PC-3 (cell line): ENCODE results near the gene BOD1L2. TPM values are rescaled to one million over a fixed set of nuclear protein-coding genes. Genes with fewer than 3 reads are reported as not detected.

ENCODE experiments used
- ATAC-seq: fragments of 200-7000 bp; cut with Tn5 transposase; 2 replicates; pipeline ENCODE4 v1.9.1; 2020; ENCODE audit warnings: mild to moderate bottlenecking, moderate library complexity
- BruUV-seq: library from RNA; stranded (reverse); fragments of 400-500 nt; replicated peaks from 2 replicates; lab custom pipeline; 2021; lab: Mats Ljungman, UMichigan
- CTCF ChIA-PET: fragments of 300-600 bp; sonication (Branson Sonifier 250); formaldehyde crosslinking; loops from one replicate; lab custom pipeline; 2022; ENCODE audit warnings: antibody characterized with exemption; lab: Charles Lee
- POLR2A ChIA-PET: fragments of 300-600 bp; sonication (Branson Sonifier 250); formaldehyde crosslinking; loops from one replicate; lab custom pipeline; 2022; ENCODE audit warnings: antibody characterized with exemption; ENCODE audit not compliant: unreplicated experiment; lab: Charles Lee
- DNase-seq: peaks from one replicate; pipeline ENCODE4 v3.0.0-alpha.2; 2015
- H2AFZ ChIP-seq: fragments of 300-600 bp; sonication (generic); 2 replicates; pipeline ENCODE4 v1.6.0; 2016; ENCODE audit warnings: antibody characterized with exemption, low read length
- H3F3A ChIP-seq: fragments of 300-600 bp; sonication (generic); one replicate; pipeline ENCODE4 v1.6.0; 2017; ENCODE audit warnings: antibody characterized with exemption, low read length, control low read depth, mild to moderate bottlenecking; ENCODE audit not compliant: unreplicated experiment
- H3K27ac ChIP-seq: fragments of 300-600 bp; sonication (generic); 2 replicates; pipeline ENCODE4 v1.5.1; 2016; ENCODE audit warnings: mild to moderate bottlenecking, low read length
- H3K27me3 ChIP-seq: fragments of 300-600 bp; sonication (generic); 2 replicates; pipeline ENCODE4 v1.6.1; 2016; ENCODE audit warnings: low read length, mixed read lengths
- H3K36me3 ChIP-seq: fragments of 300-600 bp; sonication (generic); 2 replicates; pipeline ENCODE4 v1.6.1; 2016; ENCODE audit warnings: low read depth, mixed run types, low read length, mixed read lengths
- H3K4me1 ChIP-seq: fragments of 300-600 bp; sonication (generic); 2 replicates; pipeline ENCODE4 v1.5.1; 2016; ENCODE audit warnings: low read length; ENCODE audit not compliant: insufficient read depth
- H3K4me2 ChIP-seq: fragments of 300-600 bp; sonication (generic); 2 replicates; pipeline ENCODE4 v1.6.0; 2016; ENCODE audit warnings: low read length
- H3K4me3 ChIP-seq: fragments of 300-600 bp; sonication (generic); 2 replicates; pipeline ENCODE4 v1.5.1; 2016; ENCODE audit warnings: mild to moderate bottlenecking, low read length, mixed read lengths
- H3K79me2 ChIP-seq: fragments of 300-600 bp; sonication (generic); 2 replicates; pipeline ENCODE4 v1.6.1; 2017; ENCODE audit warnings: low read length, mixed read lengths
- H3K9ac ChIP-seq: fragments of 300-600 bp; sonication (generic); 2 replicates; pipeline ENCODE4 v1.6.0; 2016; ENCODE audit warnings: mild to moderate bottlenecking, low read length
- H3K9me2 ChIP-seq: fragments of 300-600 bp; sonication (generic); replicated peaks from 2 replicates; pipeline ENCODE4 v1.6.1; 2016; ENCODE audit warnings: mixed run types, low read length, mixed read lengths
- H3K9me3 ChIP-seq: fragments of 300-600 bp; sonication (generic); 2 replicates; pipeline ENCODE4 v1.6.1; 2016; ENCODE audit warnings: low read length, mixed read lengths
- H4K20me1 ChIP-seq: fragments of 300-600 bp; sonication (generic); 2 replicates; pipeline ENCODE4 v1.6.1; 2016; ENCODE audit warnings: low read length, mixed read lengths
- EZH2 ChIP-seq: fragments of 300-600 bp; sonication (generic); IDR thresholded peaks from one replicate; pipeline ENCODE4 v1.6.1; 2017; ENCODE audit warnings: antibody characterized with exemption, mild to moderate bottlenecking, low read length; ENCODE audit not compliant: unreplicated experiment
- EZH2phosphoT487 ChIP-seq: fragments of 300-600 bp; sonication (generic); IDR thresholded peaks from 2 replicates; pipeline ENCODE4 v1.6.1; 2018; ENCODE audit warnings: mild to moderate bottlenecking, antibody characterized with exemption, low read length, borderline replicate concordance
- intact Hi-C: fragments of 100-400 bp; cut with micrococcal nuclease; formaldehyde crosslinking; loops from 2 replicates; pipeline ENCODE4 v1.9.0; 2023
- total RNA-seq: library from RNA; depleted of rRNA; stranded (reverse); fragments of >200 nt; gene quantifications from 2 replicates; pipeline ENCODE4 v1.2.3, GENCODE V29; 2014
- TF ChIP-seq, protein P1 (sequence below): fragments of 300-600 bp; sonication (generic); conservative IDR thresholded peaks from 2 replicates; pipeline ENCODE4 v1.5.1; 2017; ENCODE audit warnings: antibody characterized with exemption, low read depth, mild to moderate bottlenecking, low read length

The BOD1L2 gene
- total RNA-seq, 1 experiment from 2014 or later: not detected

DNA sequence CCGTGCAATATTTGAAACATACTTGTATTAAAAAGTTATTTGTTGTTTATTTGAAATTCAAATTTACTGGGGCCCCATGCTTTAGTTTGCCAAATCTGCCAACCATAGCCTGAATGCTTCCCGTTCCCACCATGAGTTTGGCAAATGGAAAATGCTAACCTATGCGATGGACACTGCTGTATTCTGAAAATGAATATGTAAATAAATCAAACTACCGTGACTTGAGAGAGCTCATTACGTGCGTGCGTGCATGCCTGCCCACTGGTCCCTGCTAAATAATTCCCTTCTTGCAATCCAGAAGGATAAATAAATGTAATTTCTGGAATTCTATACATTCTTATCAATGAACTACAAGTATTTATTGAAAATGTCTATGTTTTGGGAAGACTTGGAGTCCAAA is 3.2 kb downstream of the BOD1L2 start:
- CTCF ChIA-PET: no interaction called here
- Histone ChIP-seq H3K9ac (no peak overlapping the region), H3F3A (no peaks in the 10 kb centered on the region), H3K27me3 (peaks cover 90% of the 10 kb centered on the region), H3K36me3 (no peaks in the 10 kb centered on the region), H3K9me3 (no peaks in the 10 kb centered on the region), H3K4me2 (no peak overlapping the region), H3K27ac (no peak overlapping the region), H3K79me2 (no peaks in the 10 kb centered on the region), H3K4me3 (no peak overlapping the region), H3K9me2 (no peaks in the 10 kb centered on the region), H4K20me1 (no peaks in the 10 kb centered on the region), H2AFZ (no peak overlapping the region), H3K4me1 (no peaks in the 10 kb centered on the region)
- no peak for ATAC-seq
- no peak for DNase-seq
- POLR2A ChIA-PET: no interaction called here
- TF ChIP-seq EZH2 (no peak), EZH2phosphoT487 (no peak)
- TF ChIP-seq, protein P1, sequence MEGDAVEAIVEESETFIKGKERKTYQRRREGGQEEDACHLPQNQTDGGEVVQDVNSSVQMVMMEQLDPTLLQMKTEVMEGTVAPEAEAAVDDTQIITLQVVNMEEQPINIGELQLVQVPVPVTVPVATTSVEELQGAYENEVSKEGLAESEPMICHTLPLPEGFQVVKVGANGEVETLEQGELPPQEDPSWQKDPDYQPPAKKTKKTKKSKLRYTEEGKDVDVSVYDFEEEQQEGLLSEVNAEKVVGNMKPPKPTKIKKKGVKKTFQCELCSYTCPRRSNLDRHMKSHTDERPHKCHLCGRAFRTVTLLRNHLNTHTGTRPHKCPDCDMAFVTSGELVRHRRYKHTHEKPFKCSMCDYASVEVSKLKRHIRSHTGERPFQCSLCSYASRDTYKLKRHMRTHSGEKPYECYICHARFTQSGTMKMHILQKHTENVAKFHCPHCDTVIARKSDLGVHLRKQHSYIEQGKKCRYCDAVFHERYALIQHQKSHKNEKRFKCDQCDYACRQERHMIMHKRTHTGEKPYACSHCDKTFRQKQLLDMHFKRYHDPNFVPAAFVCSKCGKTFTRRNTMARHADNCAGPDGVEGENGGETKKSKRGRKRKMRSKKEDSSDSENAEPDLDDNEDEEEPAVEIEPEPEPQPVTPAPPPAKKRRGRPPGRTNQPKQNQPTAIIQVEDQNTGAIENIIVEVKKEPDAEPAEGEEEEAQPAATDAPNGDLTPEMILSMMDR: no peak
- no TSS peak for BruUV-seq
- intact Hi-C loops: no loop called here

DNA sequence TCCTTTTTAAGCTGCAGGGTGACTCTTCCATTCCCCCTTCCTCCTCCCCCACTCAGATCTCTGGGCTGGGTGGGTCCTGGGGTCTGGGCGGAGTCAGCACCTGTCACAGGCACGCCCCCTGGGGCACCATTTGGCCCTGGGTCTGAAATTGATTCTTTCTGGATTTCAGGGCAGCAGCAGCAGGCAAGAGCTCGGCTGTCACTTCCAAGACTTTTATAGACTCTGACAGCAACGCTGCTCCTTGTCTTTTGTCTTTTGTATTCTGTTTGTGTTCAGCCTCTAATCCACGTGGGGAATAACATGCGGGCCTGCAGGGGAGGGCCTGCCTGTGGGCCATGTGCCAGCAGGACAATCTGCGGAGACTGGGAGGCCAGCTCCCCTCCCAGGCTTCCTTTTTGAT is 3.9 kb downstream of the BOD1L2 start:
- ATAC-seq (no peak), DNase-seq (no peak)
- H3K79me2 ChIP-seq: no peaks in the 10 kb centered on the region
- H3K4me2 ChIP-seq: no peak overlapping the region
- no peak overlapping the region for H3K4me3 ChIP-seq
- H2AFZ ChIP-seq: no peak overlapping the region
- no peak overlapping the region for H3K27ac ChIP-seq
- H3K9me2 ChIP-seq: no peaks in the 10 kb centered on the region
- H4K20me1 ChIP-seq: no peaks in the 10 kb centered on the region
- BruUV-seq: no TSS peak
- H3K9ac ChIP-seq: no peak overlapping the region
- no peaks in the 10 kb centered on the region for H3K4me1 ChIP-seq
- no peaks in the 10 kb centered on the region for H3F3A ChIP-seq
- TF ChIP-seq, protein P1: no peak
- TF ChIP-seq EZH2 (no peak), EZH2phosphoT487 (no peak)
- intact Hi-C loops: no loop called here
- CTCF ChIA-PET: no interaction called here
- no peaks in the 10 kb centered on the region for H3K9me3 ChIP-seq
- no peaks in the 10 kb centered on the region for H3K36me3 ChIP-seq
- peaks cover 90% of the 10 kb centered on the region for H3K27me3 ChIP-seq
- POLR2A ChIA-PET: no interaction called here

GRCh38 chr18:57154191-57154830 is 7.4 kb downstream of the BOD1L2 start:
- no peaks in the 10 kb centered on the region for H3K4me1 ChIP-seq
- H3F3A ChIP-seq: no peaks in the 10 kb centered on the region
- TF ChIP-seq EZH2: no peak
- TF ChIP-seq EZH2phosphoT487: no peak
- TF ChIP-seq, protein P1: no peak
- H2AFZ ChIP-seq: no peak overlapping the region
- H3K9ac ChIP-seq: no peak overlapping the region
- H3K27me3 ChIP-seq: peaks cover 72% of the 10 kb centered on the region
- DNase-seq (no peak), ATAC-seq (no peak)
- H3K4me2 ChIP-seq: no peak overlapping the region
- no peaks in the 10 kb centered on the region for H3K36me3 ChIP-seq
- no peaks in the 10 kb centered on the region for H3K9me3 ChIP-seq
- BruUV-seq: no TSS peak
- no peaks in the 10 kb centered on the region for H3K79me2 ChIP-seq
- no peak overlapping the region for H3K27ac ChIP-seq
- intact Hi-C loops: no loop called here
- POLR2A ChIA-PET: no interaction called here
- H3K9me2 ChIP-seq: no peaks in the 10 kb centered on the region
- H4K20me1 ChIP-seq: no peaks in the 10 kb centered on the region
- CTCF ChIA-PET: no interaction called here
- no peak overlapping the region for H3K4me3 ChIP-seq
